Measurements from ENCODE around the gene VEPH1. TPM values are rescaled to one million over a fixed set of nuclear protein-coding genes. Genes with fewer than 3 reads are reported as not detected.

VEPH1 gene
- total RNA-seq, 1 experiment from 2014 or later: 0.32 TPM

DNA sequence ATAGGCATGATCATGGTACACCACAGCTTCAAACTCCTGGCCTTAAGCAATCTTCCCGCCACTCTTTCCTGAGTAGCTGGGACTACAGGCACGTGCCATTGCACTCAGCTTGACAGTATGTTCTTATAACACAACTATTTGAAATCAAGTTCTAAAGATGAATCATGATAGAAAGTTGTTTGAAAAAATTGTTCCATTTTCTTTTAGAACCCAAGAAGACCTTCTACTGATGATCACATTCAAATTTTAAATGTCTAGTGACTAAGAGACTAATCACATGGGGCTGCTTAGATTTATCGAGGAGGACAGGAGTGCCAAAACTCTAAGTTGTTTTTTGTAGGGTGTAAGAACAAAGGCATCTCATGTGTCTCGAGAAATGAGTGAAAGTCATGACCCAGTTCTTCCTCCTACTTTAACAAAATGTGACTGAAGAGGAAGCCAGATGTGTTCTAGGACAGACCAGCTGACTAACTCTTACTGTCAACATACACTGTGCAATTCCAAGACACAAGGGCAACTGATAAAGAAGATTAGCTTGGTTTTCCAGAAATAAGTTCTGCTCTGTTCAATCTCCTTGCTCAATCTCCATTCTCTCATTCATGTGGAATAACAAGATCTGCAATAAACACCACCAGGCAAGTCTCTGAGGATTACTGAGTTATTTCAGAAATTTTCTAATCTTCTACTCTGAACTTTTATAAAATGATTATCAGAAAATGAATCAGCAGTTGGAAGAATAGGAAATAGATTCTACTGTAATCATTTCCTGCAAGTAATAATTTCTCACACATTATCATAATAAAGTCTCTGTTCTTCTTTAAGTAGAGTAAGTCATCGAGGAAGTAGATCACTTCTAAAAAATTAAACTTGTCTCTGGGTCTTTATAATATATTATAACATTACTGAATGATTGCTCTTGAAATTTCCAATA, 220.7 kb downstream of the VEPH1 start:
- BruUV-seq (replicated peaks): no TSS peak
- peak overlapping the region; percentile 74 for H3K27ac ChIP-seq (ENCODE audit: low read depth, low read length, poor library complexity, severe bottlenecking)
- H3K36me3 ChIP-seq (ENCODE audit: insufficient read depth, low read length, poor library complexity, severe bottlenecking): no peaks in the 10 kb centered on the region
- no peaks in the 10 kb centered on the region for H3K27me3 ChIP-seq (replicated peaks; ENCODE audit: insufficient read depth, low read depth, low read length, poor library complexity)
- ChIA-PET CTCF (no interaction called here), POLR2A (ENCODE audit: low non-redundant PET) (no interaction called here)
- intact Hi-C loops (cut with micrococcal nuclease; ENCODE audit: unreplicated experiment): no loop called here
- no peak overlapping the region for H3K4me3 ChIP-seq (ENCODE audit: low read depth, low read length, poor library complexity, severe bottlenecking)
- no peaks in the 10 kb centered on the region for H3K9me3 ChIP-seq (ENCODE audit: low read depth, low read length, poor library complexity, severe bottlenecking)
- no peak for TF ChIP-seq EZH2 (IDR thresholded peaks at IDR 0.05; ENCODE audit: borderline replicate concordance, low read depth, low read length, poor library complexity, severe bottlenecking)
- TF ChIP-seq, protein P1, sequence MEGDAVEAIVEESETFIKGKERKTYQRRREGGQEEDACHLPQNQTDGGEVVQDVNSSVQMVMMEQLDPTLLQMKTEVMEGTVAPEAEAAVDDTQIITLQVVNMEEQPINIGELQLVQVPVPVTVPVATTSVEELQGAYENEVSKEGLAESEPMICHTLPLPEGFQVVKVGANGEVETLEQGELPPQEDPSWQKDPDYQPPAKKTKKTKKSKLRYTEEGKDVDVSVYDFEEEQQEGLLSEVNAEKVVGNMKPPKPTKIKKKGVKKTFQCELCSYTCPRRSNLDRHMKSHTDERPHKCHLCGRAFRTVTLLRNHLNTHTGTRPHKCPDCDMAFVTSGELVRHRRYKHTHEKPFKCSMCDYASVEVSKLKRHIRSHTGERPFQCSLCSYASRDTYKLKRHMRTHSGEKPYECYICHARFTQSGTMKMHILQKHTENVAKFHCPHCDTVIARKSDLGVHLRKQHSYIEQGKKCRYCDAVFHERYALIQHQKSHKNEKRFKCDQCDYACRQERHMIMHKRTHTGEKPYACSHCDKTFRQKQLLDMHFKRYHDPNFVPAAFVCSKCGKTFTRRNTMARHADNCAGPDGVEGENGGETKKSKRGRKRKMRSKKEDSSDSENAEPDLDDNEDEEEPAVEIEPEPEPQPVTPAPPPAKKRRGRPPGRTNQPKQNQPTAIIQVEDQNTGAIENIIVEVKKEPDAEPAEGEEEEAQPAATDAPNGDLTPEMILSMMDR (conservative IDR thresholded peaks at IDR 0.05; ENCODE audit: low read depth, low read length): no peak
- peak; percentile 78 for DNase-seq (ENCODE audit: low spot score)
- peaks cover 39% of the 10 kb centered on the region for H3K4me1 ChIP-seq (ENCODE audit: insufficient read depth, low read length, poor library complexity, severe bottlenecking)

DNA sequence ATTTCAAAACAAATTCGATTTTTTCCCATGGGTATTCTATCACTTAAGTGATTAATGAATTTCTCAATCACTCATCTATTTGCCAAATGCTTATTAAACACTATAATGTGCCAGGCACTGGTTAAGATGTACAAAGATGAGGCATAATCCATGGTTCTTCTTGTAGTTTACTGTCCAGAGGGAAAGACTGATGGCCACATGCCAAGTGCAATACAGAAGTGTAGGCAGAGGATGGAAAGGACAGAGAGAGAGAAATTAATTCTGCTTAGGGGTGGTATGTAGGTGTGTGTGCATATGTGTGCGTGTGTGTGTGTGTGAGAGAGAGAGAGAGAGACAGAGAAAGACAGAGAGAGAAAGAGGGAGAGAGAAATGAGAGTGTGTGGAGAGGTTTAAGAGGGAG, 222.4 kb downstream of the VEPH1 start:
- POLR2A ChIA-PET (ENCODE audit: low non-redundant PET): no interaction called here
- DNase-seq (ENCODE audit: low spot score): no peak
- Histone ChIP-seq H3K4me1 (ENCODE audit: insufficient read depth, low read length, poor library complexity, severe bottlenecking) (peaks cover 37% of the 10 kb centered on the region), H3K4me3 (ENCODE audit: low read depth, low read length, poor library complexity, severe bottlenecking) (no peak overlapping the region), H3K9me3 (ENCODE audit: low read depth, low read length, poor library complexity, severe bottlenecking) (no peaks in the 10 kb centered on the region), H3K27me3 (replicated peaks; ENCODE audit: insufficient read depth, low read depth, low read length, poor library complexity) (no peaks in the 10 kb centered on the region), H3K27ac (ENCODE audit: low read depth, low read length, poor library complexity, severe bottlenecking) (no peak overlapping the region), H3K36me3 (ENCODE audit: insufficient read depth, low read length, poor library complexity, severe bottlenecking) (no peaks in the 10 kb centered on the region)
- no TSS peak for BruUV-seq (replicated peaks)
- CTCF ChIA-PET: no interaction called here
- no peak for TF ChIP-seq EZH2 (IDR thresholded peaks at IDR 0.05; ENCODE audit: borderline replicate concordance, low read depth, low read length, poor library complexity, severe bottlenecking)
- TF ChIP-seq, protein P1 (conservative IDR thresholded peaks at IDR 0.05; ENCODE audit: low read depth, low read length): no peak
- intact Hi-C loops (cut with micrococcal nuclease; ENCODE audit: unreplicated experiment): no loop called here

DNA sequence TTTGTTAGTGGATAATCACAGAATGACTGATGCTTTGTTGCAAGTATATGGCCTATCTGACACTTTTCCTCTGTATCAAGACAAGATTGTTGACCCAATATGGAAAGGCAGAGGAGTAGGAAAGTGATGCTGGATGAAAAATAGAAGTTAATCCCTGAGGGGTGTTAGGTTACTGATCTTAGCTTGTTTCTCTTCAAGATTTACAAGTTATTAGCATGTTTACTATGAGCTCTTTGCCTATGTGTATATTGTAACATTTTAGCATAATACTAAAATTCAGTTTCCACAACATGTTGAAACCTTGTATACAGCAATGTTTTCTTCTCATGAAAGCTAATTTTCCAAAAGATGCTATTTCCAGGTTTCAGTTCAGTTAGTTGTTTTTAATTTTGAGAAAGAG, 222.9 kb downstream of the VEPH1 start:
- Histone ChIP-seq H3K4me3 (ENCODE audit: low read depth, low read length, poor library complexity, severe bottlenecking) (no peak overlapping the region), H3K27me3 (replicated peaks; ENCODE audit: insufficient read depth, low read depth, low read length, poor library complexity) (no peaks in the 10 kb centered on the region), H3K4me1 (ENCODE audit: insufficient read depth, low read length, poor library complexity, severe bottlenecking) (peaks cover 33% of the 10 kb centered on the region), H3K36me3 (ENCODE audit: insufficient read depth, low read length, poor library complexity, severe bottlenecking) (no peaks in the 10 kb centered on the region), H3K27ac (ENCODE audit: low read depth, low read length, poor library complexity, severe bottlenecking) (no peak overlapping the region), H3K9me3 (ENCODE audit: low read depth, low read length, poor library complexity, severe bottlenecking) (no peaks in the 10 kb centered on the region)
- intact Hi-C loops (cut with micrococcal nuclease; ENCODE audit: unreplicated experiment): no loop called here
- ChIA-PET CTCF (no interaction called here), POLR2A (ENCODE audit: low non-redundant PET) (no interaction called here)
- no TSS peak for BruUV-seq (replicated peaks)
- no peak for DNase-seq (ENCODE audit: low spot score)
- no peak for TF ChIP-seq EZH2 (IDR thresholded peaks at IDR 0.05; ENCODE audit: borderline replicate concordance, low read depth, low read length, poor library complexity, severe bottlenecking)

Data from A673 (cell line).